Stimulated activated CD8-positive, alpha-beta memory T cell treated with anti-CD3 and anti-CD28 coated beads, Interleukin-15, amount 100 ng/mL, for 1 hour (primary cell): ENCODE results near the gene RNF146.
"Not testable (repeated sequence)": the region's sequence is repeated elsewhere in the genome, so short reads cannot be mapped to it uniquely, and the experiment has no call there.

ENCODE experiments used
- DNase-seq: peaks from one replicate; pipeline ENCODE4 v3.0.0-alpha.2; 2020; ENCODE audit warnings: low read depth

The RNF146 gene

DNA sequence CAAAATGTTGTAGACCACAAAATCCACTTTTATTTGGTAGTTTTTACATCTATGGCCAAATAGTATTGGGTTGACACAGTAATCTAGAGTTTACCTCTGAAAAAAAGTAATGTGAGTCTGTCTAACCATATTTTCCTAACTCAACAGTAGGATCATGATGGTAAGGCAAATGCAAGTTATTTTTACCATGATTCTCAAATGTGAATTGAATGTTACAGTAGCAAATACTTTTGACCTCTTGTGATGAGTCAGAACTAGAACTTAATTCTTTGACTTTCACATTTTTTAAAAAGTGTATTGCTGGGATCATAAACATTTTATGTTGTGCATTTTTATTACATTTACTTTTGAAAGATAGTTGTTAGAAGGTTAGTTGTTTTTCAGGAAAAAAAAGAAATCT, 22.0 kb downstream of the RNF146 start:
- no peak for DNase-seq

DNA sequence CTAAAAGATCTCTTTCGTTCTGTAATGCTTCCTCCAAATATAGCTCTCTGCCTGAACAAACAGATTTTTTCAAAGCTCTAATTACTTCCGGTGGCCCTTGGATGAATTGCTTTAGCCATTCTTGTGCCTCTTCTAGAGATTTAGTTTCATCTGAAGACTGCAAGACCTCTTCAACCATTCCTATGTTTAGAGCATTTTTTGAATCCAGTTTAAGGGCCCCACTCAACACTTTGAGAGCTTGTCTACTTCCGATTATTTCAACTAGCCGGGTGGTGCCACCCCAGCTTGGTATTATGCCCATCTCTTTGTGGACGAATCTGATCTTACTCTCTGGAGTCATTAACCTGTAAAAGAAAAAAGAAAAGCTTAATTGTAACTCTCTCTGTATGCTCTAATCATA, 23.3 kb downstream of the RNF146 start:
- DNase-seq = no peak

DNA sequence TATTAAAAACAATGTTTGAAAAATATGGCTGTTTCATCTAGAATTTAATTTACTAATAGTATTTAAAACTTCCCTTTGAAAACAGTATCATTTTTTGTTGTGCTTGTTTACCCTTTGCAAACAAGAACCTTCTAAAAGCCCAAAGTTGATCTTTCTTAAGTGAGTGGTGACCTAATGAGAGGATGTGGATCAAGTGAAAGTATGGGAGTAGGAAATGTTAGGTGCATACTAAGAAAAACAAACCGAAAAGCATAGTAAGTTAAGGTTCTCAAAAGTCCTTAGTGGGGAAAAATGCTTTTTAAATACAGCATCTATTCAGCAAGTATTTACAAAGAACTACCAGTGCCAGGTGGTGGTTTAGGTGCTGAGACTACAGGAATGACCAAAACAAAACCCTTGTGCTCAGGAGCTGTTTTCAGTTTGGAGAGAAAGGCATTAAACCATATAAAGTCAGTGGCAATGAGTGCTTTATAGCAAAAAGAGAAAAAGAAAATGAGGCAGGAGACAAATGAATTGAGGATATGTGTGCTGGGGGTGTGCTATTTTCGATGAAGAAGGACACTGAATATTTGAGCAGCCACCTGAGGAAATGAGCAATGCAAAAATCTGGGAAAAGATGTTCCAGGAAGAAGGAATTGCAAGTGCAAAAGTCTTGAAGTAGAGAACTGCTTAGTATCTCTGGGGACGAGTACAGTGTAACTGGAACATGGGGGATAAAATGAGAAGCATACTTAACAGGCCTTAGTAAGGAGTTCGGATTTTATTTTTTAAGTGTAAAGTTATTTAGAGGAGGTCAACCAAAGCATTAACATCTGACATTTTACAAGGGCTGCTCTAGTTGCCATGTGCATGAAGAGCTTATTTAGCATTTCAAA, 24.0 kb downstream of the RNF146 start:
- DNase-seq = no peak

DNA sequence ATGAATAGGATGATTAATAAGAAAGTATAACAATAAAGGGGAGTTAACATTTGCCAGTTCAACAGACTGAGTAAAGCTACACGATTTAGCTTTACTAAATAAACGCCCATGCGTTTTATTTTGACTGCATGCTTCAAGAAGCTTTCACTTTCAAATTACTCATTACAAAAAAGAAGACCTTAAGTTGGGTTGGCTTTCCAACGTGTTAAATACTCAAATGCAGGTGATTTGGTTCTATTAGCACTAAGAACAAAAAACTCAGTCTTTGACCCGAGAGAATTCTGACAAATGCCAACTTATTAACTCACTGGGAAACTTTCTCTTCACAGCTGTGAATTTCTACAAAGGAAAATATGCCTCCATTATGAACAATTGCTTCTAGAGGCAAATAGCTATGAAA, 24.8 kb downstream of the RNF146 start:
- no peak for DNase-seq

DNA sequence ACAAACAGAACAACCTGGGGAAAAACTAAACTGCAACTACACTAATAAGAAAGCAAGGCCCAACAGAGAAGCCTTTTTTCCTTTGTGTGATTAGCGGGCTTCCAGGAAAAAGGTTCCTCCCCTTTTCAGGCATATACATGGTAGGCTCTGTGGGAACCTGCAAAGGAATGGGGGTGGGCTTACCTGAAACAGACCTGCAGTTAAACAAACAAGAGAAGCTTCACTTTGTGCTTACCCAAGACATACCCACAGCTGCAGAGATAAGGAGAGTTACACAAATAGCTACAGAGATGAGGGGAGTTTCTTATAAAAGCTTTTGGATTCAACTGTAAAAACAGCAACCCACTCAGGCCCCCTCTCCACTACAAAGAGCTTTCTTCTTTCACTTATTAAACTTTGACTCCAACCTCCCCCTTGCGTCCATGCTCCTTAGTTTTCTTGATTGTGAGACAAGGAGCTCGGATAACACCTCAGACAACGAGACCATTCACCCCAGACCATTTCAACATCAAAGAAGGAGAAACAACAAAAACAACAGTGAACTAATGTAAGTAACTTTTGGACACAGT, 30.9 kb downstream of the RNF146 start:
- no peak for DNase-seq

DNA sequence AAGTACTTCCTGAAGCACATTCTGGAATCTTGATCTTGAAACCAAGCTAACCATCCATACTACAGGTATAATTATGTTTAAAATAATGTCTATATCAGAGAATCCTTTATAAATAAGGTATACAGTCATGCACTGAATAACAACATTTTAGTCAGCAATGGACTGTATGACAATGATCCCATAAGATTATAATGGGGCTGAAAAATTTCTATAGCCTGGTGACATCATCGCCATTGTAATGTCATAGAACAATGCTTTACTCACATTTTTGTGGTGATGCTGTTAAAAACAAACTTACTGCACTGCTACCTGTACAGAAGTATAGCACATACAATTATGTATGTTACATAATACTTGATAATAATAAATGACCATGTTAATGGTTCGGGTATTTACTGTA, 31.8 kb downstream of the RNF146 start:
- no peak for DNase-seq

DNA sequence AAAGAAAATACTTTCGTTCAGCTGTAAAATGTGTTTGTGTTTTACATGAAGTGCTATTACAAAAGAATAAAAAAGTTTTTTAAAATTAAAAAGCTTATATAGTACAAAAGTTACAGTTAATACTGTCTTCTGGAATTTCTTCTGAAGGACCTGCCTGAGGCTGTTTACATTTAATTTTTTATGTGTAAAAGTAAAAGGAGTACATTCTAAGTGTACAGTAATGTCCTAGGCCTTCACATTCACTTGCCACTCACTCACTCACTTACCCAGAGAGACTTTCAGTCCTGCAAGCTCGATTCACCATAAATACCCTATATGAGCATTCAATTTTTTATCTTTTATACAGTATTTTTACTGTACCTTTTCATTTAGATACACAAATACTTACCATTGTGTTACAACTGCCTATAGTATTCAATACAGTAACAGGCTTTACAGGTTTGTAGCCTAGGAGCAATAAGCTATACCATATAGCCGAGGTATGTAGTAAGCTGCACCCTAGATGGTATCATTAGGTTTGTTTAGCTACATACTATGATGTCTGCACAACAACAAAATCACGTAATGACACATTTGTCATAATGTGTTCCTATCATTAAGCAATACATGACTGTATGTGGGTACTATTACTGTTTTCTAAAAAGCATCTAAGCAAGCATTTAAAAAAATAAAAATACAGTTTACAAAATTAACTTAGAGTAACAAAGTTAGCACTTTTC, 33.0 kb downstream of the RNF146 start:
- no peak for DNase-seq

DNA sequence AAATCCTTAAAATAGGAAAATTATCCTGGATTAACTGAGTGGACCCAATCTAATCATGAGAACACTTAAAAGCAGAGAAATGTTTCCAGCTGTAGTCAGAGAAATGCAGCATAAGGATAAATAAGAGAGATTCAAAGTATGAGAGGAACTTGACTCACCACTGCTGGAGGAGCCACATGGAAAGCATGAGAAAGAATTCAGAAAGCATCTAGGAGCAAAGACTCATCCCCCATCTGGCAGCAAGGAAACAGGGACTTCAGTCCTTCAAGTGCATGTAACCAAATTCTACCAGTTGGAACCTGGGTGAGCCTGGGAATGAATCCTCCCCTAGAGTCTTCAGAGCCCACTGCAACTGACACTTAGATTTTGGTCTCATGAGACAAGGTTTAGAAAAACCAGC, 33.7 kb downstream of the RNF146 start:
- no peak for DNase-seq

DNA sequence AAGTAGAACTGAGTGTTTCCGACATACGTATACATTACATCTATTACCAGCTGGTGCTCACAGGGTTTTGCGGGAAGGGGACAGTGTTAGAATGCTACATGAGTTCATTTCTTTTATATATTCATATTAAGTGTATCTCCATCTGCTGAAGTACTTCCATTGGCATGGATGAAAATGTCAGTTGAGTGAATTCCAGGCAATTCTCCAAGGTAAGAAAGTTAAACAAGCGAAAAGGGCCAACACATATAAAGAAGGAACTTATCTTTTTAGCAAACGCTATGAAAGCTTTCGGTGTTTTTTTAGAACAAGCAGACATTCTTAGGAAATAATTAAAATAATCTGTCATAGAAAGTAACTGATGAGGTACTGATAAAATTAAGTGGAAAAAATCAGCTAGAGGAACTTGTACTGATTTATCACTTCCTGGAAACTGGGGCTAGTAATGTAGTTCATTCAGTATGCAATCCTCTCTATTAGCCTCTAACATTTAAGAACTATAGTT, 34.6 kb downstream of the RNF146 start:
- no peak for DNase-seq

DNA sequence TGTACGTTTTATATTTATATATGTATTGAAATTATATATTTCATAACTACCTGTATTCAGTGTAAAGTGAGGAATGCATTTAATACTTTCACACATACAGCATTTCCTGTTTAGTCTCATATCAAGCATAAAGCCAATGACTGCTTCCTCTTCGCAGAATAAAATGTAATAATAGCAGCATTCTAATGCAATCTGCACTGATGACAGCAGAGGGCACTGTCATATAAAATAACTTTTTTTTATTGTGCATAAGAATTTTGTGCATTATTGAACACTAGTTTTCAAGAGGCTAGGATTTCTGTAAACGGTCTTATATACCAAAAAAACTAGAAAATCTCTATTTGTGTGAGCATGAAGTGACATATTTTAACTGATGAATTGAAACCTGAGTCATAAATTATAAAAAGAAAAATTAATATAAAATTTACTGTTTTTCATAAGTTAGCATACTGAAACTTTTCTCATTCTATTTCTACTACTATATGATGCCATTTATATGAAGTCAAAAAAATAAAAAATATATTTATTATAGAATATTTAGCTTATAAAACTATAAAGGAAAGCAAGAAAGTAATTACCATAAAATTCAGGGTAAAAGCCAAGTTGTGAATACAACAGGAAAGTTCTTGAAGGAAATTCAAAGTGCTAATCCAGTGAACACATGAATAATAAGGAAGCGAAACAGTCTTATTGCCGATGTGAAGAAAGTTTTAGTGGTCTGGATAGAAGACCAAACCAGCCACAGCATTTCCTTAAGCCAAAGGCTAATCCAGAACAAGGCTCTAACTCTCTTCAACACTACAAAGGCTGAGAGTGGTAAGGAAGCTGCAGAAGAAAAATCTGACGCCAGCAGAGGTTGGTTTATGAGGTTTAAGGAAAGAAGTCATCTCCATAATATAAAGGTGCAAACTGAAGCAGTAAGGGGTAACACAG, 36.3 kb downstream of the RNF146 start:
- peak; percentile 21 for DNase-seq

DNA sequence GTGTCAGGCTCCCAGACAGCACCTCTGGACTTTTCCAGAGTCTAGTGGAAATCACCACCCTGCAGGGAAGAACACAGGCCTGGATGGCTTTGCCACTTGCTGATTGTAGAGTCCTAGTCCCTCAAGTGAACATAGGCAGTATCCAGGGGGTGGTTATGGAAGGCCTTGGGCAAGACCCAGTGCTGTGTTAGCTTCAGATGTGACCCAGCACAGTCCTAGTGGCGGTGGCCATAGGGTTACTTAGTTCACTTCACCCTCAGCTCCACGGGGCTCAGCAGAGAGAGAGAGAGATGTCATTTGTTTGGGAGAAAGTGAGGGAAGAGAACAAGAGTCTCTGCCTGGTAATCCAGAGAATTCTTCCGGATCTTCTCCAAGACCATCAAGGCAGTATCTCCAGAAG, 37.3 kb downstream of the RNF146 start:
- no peak for DNase-seq

DNA sequence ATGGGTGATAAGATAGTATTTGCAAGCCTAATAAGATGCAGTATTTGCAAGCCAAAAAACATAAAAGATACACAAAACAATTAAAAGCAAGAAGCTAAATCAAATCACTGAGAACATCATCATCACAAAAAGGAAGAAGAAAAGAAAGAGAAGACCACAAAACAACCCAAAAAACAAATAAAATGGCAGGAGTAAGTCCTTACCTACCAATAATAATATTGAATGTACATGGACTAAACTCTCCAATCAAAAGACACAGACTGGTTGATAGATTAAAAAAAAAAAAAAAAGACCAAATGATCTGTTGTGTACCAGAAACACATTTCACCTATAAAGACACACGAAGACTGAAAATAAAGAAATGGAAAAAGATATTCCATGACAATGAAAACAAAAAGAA, 39.1 kb downstream of the RNF146 start:
- DNase-seq = no peak

DNA sequence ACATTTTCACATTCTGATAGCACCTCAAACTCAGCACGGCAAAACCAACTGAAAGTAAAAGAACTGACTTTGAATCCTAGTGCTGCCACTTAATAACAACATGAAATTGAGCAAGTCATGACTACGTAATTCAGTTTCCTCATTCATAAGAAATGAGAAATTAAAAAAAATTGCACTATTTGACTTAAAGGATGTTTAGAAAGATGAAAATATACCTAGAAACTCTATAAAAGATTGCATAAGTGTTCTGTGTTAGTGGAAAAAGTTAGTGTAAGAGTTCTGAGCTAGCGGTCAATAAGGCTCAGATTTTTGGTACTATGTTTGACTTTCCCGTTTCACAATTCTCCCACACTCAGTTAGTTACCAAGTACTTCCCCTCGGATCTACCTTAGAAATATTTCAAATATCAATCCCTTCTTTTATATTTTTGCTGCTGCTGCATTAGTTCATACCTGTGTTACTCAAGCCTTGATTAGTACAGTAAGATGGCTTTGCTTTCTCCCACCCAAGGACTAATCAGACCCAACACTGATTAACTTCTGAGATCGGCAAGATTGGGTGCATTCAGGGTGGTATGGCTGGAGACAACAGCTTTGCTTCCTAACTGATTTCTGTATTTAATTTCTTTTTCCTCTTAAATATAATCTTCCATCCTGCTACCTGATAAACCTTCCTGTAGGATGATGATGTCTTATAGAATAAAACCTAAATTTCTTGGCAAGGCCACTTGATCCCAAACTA, 50.9 kb downstream of the RNF146 start:
- no peak for DNase-seq

DNA sequence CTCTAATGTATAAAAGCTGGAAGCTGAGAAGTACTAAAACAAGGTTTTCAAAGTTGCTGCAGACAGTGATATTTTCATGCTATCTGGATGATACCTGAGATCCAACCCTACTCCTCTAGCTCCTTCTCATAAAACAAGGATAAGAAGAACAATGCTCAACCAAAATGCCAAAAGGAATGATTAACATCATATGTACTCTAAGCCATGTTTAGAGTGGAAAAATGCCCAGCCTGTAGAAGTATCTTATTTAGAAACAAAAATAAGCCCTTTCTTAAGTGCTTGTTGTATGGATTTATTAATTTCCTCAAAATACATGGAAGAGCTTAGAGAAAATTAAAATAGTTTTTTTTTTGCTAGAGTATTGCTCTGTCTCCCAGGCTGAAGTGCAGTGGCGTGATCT, 53.0 kb downstream of the RNF146 start:
- no peak for DNase-seq

DNA sequence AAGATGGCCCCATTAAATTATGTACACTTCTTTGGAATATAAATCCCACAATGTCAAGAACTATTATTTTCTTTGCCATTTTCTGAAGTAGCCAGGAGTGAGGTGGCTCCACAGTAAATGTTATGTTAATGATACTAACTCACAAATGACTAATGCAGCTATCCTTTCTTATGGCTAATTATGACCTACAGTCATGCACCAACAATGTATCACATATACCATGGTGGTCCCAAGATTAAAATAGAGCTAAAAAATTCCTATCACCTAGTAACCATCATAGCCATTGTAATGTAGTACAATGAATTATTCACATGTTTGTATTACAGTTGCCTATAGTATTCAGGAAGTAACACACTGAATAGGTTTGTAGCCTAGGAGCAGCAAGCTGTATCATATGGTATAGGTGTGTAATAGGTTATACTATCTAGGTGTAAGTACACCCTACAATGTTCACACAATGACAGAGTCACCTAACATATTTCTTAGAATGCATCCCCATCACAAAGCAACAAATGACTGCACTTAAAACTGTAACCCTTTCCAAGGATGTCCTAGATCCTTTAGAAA, 61.5 kb downstream of the RNF146 start:
- no peak for DNase-seq

DNA sequence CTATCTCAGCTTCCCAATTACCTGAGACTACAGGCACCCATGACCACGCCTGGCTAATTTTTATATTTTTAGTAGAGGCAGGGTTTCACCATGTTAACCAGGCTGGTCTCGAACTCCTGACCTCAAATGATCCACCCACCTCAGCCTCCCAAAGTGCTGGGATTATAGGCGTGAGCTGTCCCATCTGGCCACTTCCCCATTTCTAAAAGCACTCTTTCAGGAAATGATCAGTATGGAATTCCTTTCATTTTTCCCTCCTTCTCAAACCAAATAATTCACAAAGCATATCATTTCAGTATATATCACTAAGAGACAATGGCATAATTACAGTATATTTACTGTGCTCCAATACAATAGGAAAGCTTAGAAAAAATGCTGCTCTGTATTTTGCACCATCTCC, 64.6 kb downstream of the RNF146 start:
- not testable (repeated sequence) for DNase-seq

DNA sequence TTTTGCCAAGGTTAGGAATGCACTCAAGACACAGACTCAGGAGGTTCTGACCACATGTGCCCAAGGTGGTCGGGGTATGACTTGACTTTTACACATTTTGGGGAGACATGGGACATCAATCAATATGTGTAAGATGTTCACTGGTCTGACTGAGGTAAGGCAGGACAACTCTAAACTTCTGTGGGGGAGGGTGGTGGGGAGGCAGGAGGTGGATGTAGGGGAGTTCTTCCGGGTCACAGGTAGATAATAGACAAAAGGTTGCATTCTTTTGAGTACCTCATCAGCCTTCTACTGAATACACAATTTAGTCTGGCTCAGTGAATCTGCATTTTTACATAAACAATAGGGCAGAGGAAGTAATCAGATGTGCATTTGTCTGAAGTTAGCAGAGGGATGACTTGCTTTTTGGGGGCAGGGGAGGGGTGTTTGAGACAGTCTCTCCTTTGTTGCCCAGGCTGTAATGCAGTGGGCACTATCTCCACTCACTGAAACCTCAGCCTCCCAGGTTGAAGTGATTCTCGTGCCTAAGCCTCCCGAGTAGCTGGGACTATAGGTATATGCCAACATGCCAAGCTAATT, 65.8 kb downstream of the RNF146 start:
- no peak for DNase-seq
